D721Med (cell line): ENCODE results near the gene SOX13.
A peak's percentile ranks its signal among the peaks of the same experiment; 100 is the strongest.

Source experiments
- DNase-seq: peaks from one replicate; pipeline ENCODE4 v3.0.0; 2011; ENCODE audit warnings: low spot score; ENCODE audit not compliant: insufficient read length
- FAIRE-seq: peaks from 2 replicates; lab custom pipeline; 2011; peaks lifted over from hg19 to GRCh38; lab: Jason Lieb, UNC
- CTCF ChIP-seq: IDR thresholded peaks from 2 replicates; pipeline ENCODE4 v1.5.1; 2012; ENCODE audit warnings: mild to moderate bottlenecking, control low read depth; ENCODE audit not compliant: insufficient read depth; ENCODE audit errors: missing control alignments

Gene SOX13

GRCh38 chr1:204149107-204149506, 76.2 kb downstream of the SOX13 start:
- DNase-seq, result no peak
- TF ChIP-seq CTCF, result no peak
- FAIRE-seq, result no peak

GRCh38 chr1:204149635-204150565, 77.0 kb downstream of the SOX13 start:
- no peak for TF ChIP-seq CTCF
- no peak for FAIRE-seq
- no peak for DNase-seq

GRCh38 chr1:204150702-204151551, 78.0 kb downstream of the SOX13 start:
- no peak for TF ChIP-seq CTCF
- DNase-seq (no peak), FAIRE-seq (no peak)

- FAIRE-seq, result no peak
- no peak for TF ChIP-seq CTCF
- peak; percentile 100 for DNase-seq
Measured at GRCh38 chr1:204151552-204152309, 78.8 kb downstream of the SOX13 start, which contains the start of gene ETNK2. Gene ETNK2, minus strand, starts transcription at chr1:204152044. Its CDS starts 192 bp downstream, at chr1:204151852.

- no peak for TF ChIP-seq CTCF
- FAIRE-seq (no peak), DNase-seq (no peak)
Measured at GRCh38 chr1:204152310-204153044, 79.6 kb downstream of the SOX13 start.

- DNase-seq, result no peak
- FAIRE-seq, result no peak
Measured at GRCh38 chr1:204153667-204154066, 80.8 kb downstream of the SOX13 start.

More at GRCh38 chr1:204153667-204154066, 80.8 kb downstream of the SOX13 start:
- no peak for TF ChIP-seq CTCF
